Subcutaneous preadipocyte (primary cell): ENCODE results near the gene SLC6A18. TPM values are rescaled to one million over a fixed set of nuclear protein-coding genes. Genes with fewer than 3 reads are reported as not detected.

Source experiments
- total RNA-seq: library from RNA; depleted of rRNA; stranded (reverse); fragments of >200 nt; gene quantifications from 2 replicates; pipeline ENCODE4 v1.2.3, GENCODE V29; 2012

SLC6A18 gene
- not detected in 2 replicates for total RNA-seq

GRCh38 chr5:1225081-1225480 is at the start of gene SLC6A18:
Gene SLC6A18, plus strand, starts transcription at chr5:1225381. Its CDS starts 97 bp downstream, at chr5:1225478.

GRCh38 chr5:1201327-1202025 is 23.7 kb upstream of the SLC6A18 start, which contains the start of gene SLC6A19:
Gene SLC6A19, plus strand, starts transcription at chr5:1201595. Its CDS starts 56 bp downstream, at chr5:1201651.

GRCh38 chr5:1294835-1295649 is 69.9 kb downstream of the SLC6A18 start, which contains the start of gene TERT:
Gene TERT, minus strand, starts transcription at chr5:1295068. Its CDS starts 79 bp downstream, at chr5:1294989.

Other genes with a start within 250 kb of the SLC6A18 start
- 0.20 and 0.73 TPM in 2 replicates for gene NKD2, start 216.6 kb upstream of the SLC6A18 start, total RNA-seq
- 7.0 and 11.8 TPM in 2 replicates for gene SLC12A7, start 113.3 kb upstream of the SLC6A18 start, total RNA-seq
- gene SLC6A19, start 23.8 kb upstream of the SLC6A18 start, total RNA-seq = not detected in 2 replicates
- gene TERT, start 69.7 kb downstream of the SLC6A18 start, total RNA-seq = not detected in 2 replicates
- 141 and 179 TPM in 2 replicates for gene CLPTM1L, start 119.7 kb downstream of the SLC6A18 start, total RNA-seq
- under 0.01 TPM in 1 of 2 replicates, not detected in the other for gene SLC6A3, start 220.1 kb downstream of the SLC6A18 start, total RNA-seq